Liver (tissue), 3 donors: ENCODE measurements around the gene SPTAN1.

Experiments used
- TAF1 ChIP-seq: conservative IDR thresholded peaks from 2 replicates; pipeline ENCODE4 v1.6.1; 2016; ENCODE audit warnings: antibody characterized with exemption, mild to moderate bottlenecking
- TF ChIP-seq, protein P1 (sequence below): IDR thresholded peaks from 2 replicates; pipeline ENCODE4 v1.6.1; 2016; ENCODE audit warnings: antibody characterized with exemption
- TF ChIP-seq, protein P2 (sequence below): fragments of 150-350 bp; IDR thresholded peaks from 2 replicates; pipeline ENCODE4 v1.5.1; 2017; ENCODE audit warnings: improper control_type of control experiment, low read depth, low read length; ENCODE audit not compliant: missing input control
- donor health status: healthy.
- donor health status: healthy.

DNA sequence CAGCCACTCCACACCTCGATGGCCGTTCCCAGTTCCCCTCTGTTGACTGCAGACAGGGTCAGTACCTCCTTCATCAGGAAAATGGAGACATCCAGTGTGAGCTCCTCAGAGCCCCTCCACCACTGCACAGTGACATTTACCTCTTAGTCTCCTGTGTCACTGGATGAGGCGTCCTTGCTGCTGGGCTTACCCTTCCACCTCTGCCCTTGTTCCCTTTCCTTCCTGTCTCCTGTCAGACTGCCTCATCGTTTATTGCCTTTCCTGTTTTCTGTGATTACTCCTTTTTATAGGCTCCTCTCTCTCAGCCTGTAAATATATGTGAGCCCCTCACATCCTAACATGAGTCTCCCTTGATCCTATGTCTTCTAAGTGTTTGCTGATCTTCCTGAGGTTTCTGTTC is 23.2 kb upstream of the SPTAN1 start:
- TF ChIP-seq, protein P1, sequence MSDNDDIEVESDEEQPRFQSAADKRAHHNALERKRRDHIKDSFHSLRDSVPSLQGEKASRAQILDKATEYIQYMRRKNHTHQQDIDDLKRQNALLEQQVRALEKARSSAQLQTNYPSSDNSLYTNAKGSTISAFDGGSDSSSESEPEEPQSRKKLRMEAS, result no peak
- TF ChIP-seq, protein P2, sequence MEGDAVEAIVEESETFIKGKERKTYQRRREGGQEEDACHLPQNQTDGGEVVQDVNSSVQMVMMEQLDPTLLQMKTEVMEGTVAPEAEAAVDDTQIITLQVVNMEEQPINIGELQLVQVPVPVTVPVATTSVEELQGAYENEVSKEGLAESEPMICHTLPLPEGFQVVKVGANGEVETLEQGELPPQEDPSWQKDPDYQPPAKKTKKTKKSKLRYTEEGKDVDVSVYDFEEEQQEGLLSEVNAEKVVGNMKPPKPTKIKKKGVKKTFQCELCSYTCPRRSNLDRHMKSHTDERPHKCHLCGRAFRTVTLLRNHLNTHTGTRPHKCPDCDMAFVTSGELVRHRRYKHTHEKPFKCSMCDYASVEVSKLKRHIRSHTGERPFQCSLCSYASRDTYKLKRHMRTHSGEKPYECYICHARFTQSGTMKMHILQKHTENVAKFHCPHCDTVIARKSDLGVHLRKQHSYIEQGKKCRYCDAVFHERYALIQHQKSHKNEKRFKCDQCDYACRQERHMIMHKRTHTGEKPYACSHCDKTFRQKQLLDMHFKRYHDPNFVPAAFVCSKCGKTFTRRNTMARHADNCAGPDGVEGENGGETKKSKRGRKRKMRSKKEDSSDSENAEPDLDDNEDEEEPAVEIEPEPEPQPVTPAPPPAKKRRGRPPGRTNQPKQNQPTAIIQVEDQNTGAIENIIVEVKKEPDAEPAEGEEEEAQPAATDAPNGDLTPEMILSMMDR, result no peak
- TF ChIP-seq TAF1, result no peak
